DOHH2 (cell line): ENCODE data around the gene HLF.

Source experiments
- EZH2phosphoT487 ChIP-seq: fragments of 200-600 bp; sonication (generic); IDR thresholded peaks from 2 replicates; pipeline ENCODE4 v1.6.1; 2017; ENCODE audit warnings: borderline replicate concordance, mild to moderate bottlenecking, antibody characterized with exemption, low read length, moderate library complexity, mixed read lengths
- TF ChIP-seq, protein P1 (sequence below): fragments of 200-600 bp; sonication (generic); IDR thresholded peaks from one replicate; pipeline ENCODE4 v1.5.1; 2014; ENCODE audit warnings: antibody characterized with exemption, mild to moderate bottlenecking, low read depth, low read length; ENCODE audit not compliant: poor library complexity, severe bottlenecking

DNA sequence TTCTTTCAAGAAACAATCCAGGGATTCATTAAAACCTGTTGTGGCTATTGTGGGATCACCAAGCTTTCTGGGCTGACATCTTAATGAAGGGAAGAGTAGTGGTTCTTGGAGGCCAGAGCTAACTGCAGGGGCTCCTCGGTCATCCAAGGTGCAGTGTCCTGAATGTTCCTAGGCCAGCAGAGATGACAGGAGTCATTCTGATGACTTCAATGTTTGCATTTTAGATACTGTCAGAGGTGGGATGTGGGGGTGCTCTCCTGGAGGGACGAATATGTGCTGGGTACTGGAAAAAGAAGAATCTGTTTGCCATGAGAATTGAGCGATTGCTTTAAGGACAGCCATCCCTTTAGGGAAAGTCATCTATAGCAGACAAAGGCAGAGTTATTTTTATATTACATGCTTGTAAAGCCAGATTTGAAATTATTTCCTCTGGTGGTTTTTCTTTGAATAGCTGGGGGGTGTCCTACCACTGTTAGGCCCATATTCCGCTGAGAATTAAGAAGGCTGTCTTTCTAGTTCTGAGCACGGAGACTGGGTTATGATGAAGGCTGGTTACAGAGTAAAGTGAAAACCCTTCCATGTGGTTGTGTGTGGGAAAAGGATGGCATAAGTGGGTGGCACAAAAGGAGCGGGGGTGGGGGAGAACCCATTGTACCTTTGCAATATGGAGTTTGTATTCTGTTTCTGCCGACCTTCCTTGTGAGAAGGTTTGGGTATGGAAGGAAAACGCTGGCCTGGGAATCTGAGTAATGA is 7.4 kb downstream of the HLF start:
- TF ChIP-seq, protein P1, sequence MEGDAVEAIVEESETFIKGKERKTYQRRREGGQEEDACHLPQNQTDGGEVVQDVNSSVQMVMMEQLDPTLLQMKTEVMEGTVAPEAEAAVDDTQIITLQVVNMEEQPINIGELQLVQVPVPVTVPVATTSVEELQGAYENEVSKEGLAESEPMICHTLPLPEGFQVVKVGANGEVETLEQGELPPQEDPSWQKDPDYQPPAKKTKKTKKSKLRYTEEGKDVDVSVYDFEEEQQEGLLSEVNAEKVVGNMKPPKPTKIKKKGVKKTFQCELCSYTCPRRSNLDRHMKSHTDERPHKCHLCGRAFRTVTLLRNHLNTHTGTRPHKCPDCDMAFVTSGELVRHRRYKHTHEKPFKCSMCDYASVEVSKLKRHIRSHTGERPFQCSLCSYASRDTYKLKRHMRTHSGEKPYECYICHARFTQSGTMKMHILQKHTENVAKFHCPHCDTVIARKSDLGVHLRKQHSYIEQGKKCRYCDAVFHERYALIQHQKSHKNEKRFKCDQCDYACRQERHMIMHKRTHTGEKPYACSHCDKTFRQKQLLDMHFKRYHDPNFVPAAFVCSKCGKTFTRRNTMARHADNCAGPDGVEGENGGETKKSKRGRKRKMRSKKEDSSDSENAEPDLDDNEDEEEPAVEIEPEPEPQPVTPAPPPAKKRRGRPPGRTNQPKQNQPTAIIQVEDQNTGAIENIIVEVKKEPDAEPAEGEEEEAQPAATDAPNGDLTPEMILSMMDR: no peak
- TF ChIP-seq EZH2phosphoT487: no peak
